GM18868 (cell line): ENCODE data around the gene MOB2.

Experiments
- ATAC-seq: cut with Tn5 transposase; IDR thresholded peaks from one replicate; pipeline ENCODE4 v1.9.1; 2021; ENCODE audit warnings: mild to moderate bottlenecking, moderate library complexity; ENCODE audit not compliant: unreplicated experiment

MOB2 gene

GRCh38 chr11:1488575-1489180, 2.1 kb upstream of the MOB2 start:
- no peak for ATAC-seq

- ATAC-seq = no peak
Observed at GRCh38 chr11:1487851-1488574, 1.4 kb upstream of the MOB2 start.

GRCh38 chr11:1487091-1487850, 692 bp upstream of the MOB2 start:
- no peak for ATAC-seq

- no peak for ATAC-seq
Observed at GRCh38 chr11:1485504-1485885, 1.1 kb downstream of the MOB2 start.

- ATAC-seq = no peak
Observed at GRCh38 chr11:1484695-1485503, 1.7 kb downstream of the MOB2 start.

GRCh38 chr11:1484061-1484671, 2.4 kb downstream of the MOB2 start:
- no peak for ATAC-seq

- no peak for ATAC-seq
Observed at GRCh38 chr11:1483445-1483961, 3.1 kb downstream of the MOB2 start.

GRCh38 chr11:1482581-1483444, 3.8 kb downstream of the MOB2 start:
- ATAC-seq = no peak

GRCh38 chr11:1481861-1482441, 4.6 kb downstream of the MOB2 start:
- ATAC-seq = no peak

GRCh38 chr11:1481483-1481825, 5.1 kb downstream of the MOB2 start:
- ATAC-seq = no peak

GRCh38 chr11:1480555-1481482, 5.8 kb downstream of the MOB2 start:
- no peak for ATAC-seq

- ATAC-seq = no peak
Observed at GRCh38 chr11:1480191-1480554, 6.4 kb downstream of the MOB2 start.

GRCh38 chr11:1479678-1480118, 6.9 kb downstream of the MOB2 start:
- ATAC-seq = no peak

- no peak for ATAC-seq
Observed at GRCh38 chr11:1479006-1479677, 7.4 kb downstream of the MOB2 start.

GRCh38 chr11:1478544-1478943, 8.0 kb downstream of the MOB2 start:
- ATAC-seq = no peak

- no peak for ATAC-seq
Observed at GRCh38 chr11:1478011-1478410, 8.6 kb downstream of the MOB2 start.

GRCh38 chr11:1476940-1477736, 9.4 kb downstream of the MOB2 start:
- no peak for ATAC-seq
